ENCODE results near the gene BCCIP. TPM values are rescaled to one million over a fixed set of nuclear protein-coding genes. Genes with fewer than 3 reads are reported as not detected.

Gene BCCIP
- total RNA-seq, 1 donor from 2014 or later, result 127 TPM

DNA sequence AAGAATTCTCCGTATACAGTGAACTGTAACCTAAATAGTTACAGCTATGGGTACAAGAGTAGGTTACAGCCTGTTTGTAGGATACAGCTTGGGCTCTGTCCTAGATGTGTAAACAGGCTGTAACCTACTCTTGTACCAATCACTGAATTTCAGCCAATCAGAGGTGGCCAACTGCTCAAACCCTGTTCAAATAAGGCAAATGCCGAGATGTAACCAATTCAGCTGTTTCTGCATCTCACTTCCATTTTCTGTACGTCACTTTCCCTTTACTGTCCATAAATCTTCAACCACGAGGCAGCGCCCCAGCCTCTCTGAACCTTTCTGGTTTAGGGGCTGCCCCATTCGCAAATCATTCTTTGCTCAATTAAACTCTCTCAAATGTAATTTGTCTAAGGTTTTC is 39.4 kb upstream of the BCCIP start:
- Mint-ChIP-seq H3K4me1 (ENCODE audit: low read depth) (peaks cover 13% of the 10 kb centered on the region), H3K36me3 (ENCODE audit: low read depth) (no peaks in the 10 kb centered on the region), H3K9me3 (no peaks in the 10 kb centered on the region), H3K27me3 (ENCODE audit: insufficient read depth) (no peaks in the 10 kb centered on the region), H3K4me3 (no peak overlapping the region), H3K27ac (no peak overlapping the region)
- no peak for DNase-seq (ENCODE audit: low spot score)
- intact Hi-C loops (cut with micrococcal nuclease), result no loop called here

DNA sequence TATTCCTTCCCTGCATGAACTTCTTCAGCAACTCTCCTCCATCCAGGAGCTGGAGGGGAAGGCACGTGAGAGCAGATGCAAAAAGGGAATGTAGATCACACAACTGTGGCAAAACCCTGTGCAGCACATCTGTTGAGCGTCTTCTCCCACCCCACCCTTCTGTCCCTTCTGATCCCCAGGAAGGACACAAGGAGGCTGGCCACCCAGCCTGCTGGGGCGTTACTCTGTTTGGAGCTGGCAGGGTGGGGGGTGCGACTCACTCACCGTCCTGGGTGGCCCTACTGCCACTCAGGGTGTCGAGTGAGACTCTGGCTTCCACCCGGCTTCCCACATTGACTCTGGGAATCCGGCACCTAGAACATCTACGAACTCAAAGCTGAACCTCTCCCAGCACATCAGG is 37.6 kb upstream of the BCCIP start:
- intact Hi-C loops (cut with micrococcal nuclease), result no loop called here
- H3K4me3 Mint-ChIP-seq, result no peak overlapping the region
- no peaks in the 10 kb centered on the region for H3K27me3 Mint-ChIP-seq (ENCODE audit: insufficient read depth)
- H3K27ac Mint-ChIP-seq, result no peak overlapping the region
- peaks cover 13% of the 10 kb centered on the region for H3K4me1 Mint-ChIP-seq (ENCODE audit: low read depth)
- H3K9me3 Mint-ChIP-seq, result no peaks in the 10 kb centered on the region
- no peak for DNase-seq (ENCODE audit: low spot score)
- H3K36me3 Mint-ChIP-seq (ENCODE audit: low read depth), result no peaks in the 10 kb centered on the region

DNA sequence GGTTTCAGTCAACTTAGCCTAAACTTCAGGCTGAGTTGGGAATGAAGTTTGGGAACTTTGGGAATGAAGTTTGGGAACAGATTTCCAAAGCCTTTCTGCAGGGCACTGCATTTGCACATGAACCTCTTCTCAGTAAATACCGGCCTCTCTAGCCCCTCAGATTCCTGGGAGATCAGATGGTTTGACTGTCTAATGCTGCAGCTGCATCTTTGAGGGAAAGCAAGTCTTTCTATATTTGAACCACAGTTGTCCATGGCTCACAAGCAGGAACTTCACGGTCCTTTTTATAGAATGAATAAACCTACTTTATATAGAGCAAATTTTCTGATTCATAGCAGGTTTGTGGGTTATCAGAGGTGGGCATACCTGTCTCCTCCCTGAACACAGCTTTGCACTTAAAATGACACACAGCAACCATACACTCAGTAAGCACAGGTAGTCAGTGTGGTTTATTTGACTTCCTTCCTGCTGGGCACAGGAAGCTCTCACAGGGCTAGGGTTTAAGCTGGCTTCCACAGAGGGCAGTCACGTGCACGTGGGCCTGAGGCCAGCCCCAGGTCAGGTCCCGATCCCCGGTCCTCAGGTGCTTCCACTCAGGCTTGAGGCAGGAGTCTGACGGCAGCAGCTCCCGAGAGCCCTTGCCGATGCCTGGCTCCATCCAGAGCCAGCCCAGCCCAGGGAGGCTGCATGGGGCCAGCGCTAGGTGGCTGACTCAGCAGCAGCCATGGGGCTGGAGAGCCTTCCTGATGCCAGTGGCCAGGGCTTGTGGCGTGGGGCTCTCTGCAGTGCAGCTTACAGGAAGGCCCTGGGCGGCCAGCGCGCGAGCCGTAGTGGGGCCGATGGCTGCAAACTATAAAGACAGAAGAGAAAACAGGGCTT is 35.0 kb upstream of the BCCIP start:
- Mint-ChIP-seq H3K27me3 (ENCODE audit: insufficient read depth) (no peaks in the 10 kb centered on the region), H3K4me1 (ENCODE audit: low read depth) (peaks cover 13% of the 10 kb centered on the region), H3K36me3 (ENCODE audit: low read depth) (peaks cover 2% of the 10 kb centered on the region), H3K4me3 (no peak overlapping the region), H3K27ac (no peak overlapping the region), H3K9me3 (no peaks in the 10 kb centered on the region)
- intact Hi-C loops (cut with micrococcal nuclease), result no loop called here
- DNase-seq (ENCODE audit: low spot score), result no peak

DNA sequence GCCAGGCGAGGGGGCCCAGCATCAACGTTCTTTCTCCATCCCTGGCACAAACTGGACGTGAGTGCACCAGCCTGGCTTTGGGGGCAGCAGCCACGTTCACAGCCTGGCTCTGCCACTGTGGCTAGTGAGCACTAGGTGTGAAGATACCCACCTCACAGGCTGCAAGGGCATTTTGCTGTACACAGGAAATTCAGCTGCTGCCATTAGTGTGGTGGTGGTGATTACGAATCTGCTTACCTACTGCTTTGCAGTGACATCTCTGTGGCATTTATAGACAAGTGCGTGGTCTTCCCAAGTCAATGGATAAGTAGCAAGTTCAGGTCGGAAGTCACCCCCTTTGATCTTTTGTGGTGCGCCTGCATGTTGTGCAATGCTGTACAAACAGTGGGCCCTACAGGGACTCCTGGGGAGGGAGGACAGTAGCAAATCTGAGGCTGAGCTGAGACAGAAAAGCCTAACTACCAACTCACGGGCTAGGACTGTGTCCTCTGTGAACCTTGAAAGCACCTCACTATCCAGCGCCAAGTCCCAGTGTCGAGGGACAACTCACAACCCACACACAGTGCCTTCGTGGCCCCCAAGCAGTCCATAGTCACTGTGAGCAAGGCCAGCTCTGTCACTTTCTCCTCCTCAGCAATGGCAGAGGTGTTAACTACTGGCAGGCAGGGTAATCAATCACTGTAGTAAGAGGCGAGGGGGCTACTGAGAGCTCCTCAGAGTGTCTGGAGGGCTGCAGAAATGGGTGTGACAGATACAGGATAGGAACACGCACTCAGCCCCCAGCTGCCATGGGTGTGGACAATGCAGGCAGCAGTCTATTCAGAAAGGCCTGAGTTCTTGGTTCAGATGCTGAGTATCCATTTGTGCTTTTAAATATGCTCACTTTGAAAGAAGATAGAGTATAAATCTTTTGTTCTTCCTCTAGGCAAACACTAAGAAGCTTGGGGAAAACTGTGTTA is 30.7 kb upstream of the BCCIP start:
- Mint-ChIP-seq H3K9me3 (no peaks in the 10 kb centered on the region), H3K27ac (no peak overlapping the region), H3K36me3 (ENCODE audit: low read depth) (peaks cover 11% of the 10 kb centered on the region), H3K4me1 (ENCODE audit: low read depth) (peaks cover 12% of the 10 kb centered on the region), H3K27me3 (ENCODE audit: insufficient read depth) (no peaks in the 10 kb centered on the region), H3K4me3 (no peak overlapping the region)
- DNase-seq (ENCODE audit: low spot score), result no peak
- intact Hi-C loops (cut with micrococcal nuclease), result no loop called here

DNA sequence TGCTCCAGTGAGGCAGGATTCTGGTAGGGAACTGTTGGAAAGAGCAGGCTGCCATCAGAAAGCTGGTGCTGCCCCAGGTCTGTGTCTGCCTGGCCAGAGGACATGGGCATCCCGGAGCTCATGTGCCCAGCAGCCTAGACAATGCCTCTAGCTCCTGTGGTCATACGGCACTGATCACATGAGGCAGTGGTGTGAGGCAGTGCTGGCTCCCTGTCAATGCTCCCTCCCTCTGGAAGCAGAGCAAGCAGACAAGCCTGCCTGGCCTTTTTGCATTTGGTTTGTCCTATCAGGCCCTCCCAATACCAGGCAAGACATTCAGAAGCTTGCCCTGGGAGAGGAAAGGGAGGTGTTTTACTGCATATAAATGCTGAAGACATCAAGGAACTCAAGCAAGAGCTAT is 28.2 kb upstream of the BCCIP start:
- no peaks in the 10 kb centered on the region for H3K4me1 Mint-ChIP-seq (ENCODE audit: low read depth)
- no peak overlapping the region for H3K4me3 Mint-ChIP-seq
- H3K9me3 Mint-ChIP-seq, result no peaks in the 10 kb centered on the region
- H3K36me3 Mint-ChIP-seq (ENCODE audit: low read depth), result peaks cover 11% of the 10 kb centered on the region
- DNase-seq (ENCODE audit: low spot score), result no peak
- H3K27ac Mint-ChIP-seq, result no peak overlapping the region
- H3K27me3 Mint-ChIP-seq (ENCODE audit: insufficient read depth), result no peaks in the 10 kb centered on the region
- intact Hi-C loops (cut with micrococcal nuclease), result no loop called here

DNA sequence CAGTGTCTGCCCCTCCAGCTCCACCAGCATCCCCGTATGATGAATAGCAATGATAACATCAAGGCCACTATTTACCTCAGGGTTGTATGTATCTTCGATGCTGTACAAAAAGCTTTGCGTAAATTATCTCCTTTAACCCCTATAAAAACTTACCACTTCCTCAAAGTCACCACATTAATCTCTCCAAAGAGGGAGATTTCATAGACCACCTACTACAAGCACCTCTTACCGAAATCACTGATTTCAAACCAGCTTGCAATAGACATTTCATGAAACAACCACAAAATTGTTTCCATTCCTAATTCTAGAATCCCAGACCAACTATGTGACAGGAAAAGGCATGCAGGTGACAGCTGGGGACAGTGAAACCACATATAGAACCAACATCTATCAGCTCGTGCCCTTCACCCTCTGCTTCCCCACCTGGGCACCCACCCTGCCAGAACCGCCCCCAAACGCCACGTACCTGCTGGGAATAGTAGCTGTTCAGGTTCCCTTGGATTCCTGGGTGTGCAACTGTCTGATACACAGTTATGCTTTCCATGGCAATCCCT is 27.6 kb upstream of the BCCIP start:
- H3K27me3 Mint-ChIP-seq (ENCODE audit: insufficient read depth), result no peaks in the 10 kb centered on the region
- no peak overlapping the region for H3K27ac Mint-ChIP-seq
- H3K36me3 Mint-ChIP-seq (ENCODE audit: low read depth), result peaks cover 11% of the 10 kb centered on the region
- DNase-seq (ENCODE audit: low spot score), result no peak
- H3K9me3 Mint-ChIP-seq, result no peaks in the 10 kb centered on the region
- H3K4me3 Mint-ChIP-seq, result no peak overlapping the region
- intact Hi-C loops (cut with micrococcal nuclease), result no loop called here
- no peaks in the 10 kb centered on the region for H3K4me1 Mint-ChIP-seq (ENCODE audit: low read depth)

DNA sequence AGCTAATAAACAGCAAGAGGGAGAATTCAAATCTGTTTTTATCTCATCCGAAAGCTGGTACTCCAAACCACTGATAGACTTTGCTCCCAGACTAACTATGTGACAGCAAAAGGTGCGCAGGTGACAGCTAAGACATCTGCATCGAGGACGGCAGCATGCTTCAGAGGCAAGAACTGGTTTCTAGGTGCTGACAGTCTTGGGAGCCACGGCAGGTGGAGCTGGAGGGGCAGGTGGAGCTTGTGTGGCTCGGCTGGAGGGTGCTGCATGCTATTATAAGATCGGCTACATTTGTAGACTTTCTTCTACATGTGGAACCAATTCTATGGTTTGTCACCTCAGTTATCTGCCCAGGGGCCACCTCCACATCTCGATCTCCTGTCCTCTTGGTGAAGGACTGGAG is 25.9 kb upstream of the BCCIP start:
- Mint-ChIP-seq H3K4me1 (ENCODE audit: low read depth) (no peaks in the 10 kb centered on the region), H3K9me3 (no peaks in the 10 kb centered on the region), H3K27me3 (ENCODE audit: insufficient read depth) (no peaks in the 10 kb centered on the region), H3K27ac (no peak overlapping the region), H3K4me3 (no peak overlapping the region), H3K36me3 (ENCODE audit: low read depth) (peaks cover 13% of the 10 kb centered on the region)
- DNase-seq (ENCODE audit: low spot score), result no peak
- intact Hi-C loops (cut with micrococcal nuclease), result no loop called here

DNA sequence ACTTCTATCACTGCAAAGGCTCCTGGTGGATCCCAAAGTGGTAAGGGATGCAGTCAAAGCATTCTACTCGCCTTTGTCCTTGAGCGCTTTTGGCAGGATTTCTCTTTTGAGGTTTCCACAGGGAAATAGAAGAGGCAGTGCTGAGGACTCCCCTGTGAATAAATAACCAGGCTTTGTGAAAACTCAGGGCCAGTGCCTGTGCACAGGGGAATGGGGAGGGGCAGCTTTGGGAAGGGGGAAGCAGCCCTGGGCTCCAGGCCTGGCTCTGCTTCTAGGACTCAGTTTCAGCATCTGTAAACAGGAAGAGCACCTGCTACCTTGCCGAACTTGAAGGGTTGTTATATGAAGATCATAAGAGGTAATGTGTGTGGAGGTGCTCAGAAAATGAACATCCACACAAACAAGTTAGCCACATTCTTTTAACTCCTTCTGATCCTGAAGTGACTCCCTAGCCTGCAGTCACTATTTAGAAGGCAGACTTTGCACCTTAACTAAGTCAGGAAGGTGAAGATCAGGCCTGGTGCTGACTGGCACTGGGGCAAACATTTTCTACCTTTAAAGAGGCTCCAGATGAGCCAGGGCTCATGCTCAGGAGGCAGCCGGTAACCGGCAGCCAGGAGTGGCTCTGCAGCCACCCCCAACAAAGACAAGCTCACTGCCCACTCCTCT is 25.2 kb upstream of the BCCIP start:
- H3K27ac Mint-ChIP-seq, result no peak overlapping the region
- peaks cover 13% of the 10 kb centered on the region for H3K36me3 Mint-ChIP-seq (ENCODE audit: low read depth)
- no peak for DNase-seq (ENCODE audit: low spot score)
- intact Hi-C loops (cut with micrococcal nuclease), result no loop called here
- H3K4me3 Mint-ChIP-seq, result no peak overlapping the region
- H3K4me1 Mint-ChIP-seq (ENCODE audit: low read depth), result no peaks in the 10 kb centered on the region
- H3K27me3 Mint-ChIP-seq (ENCODE audit: insufficient read depth), result no peaks in the 10 kb centered on the region
- H3K9me3 Mint-ChIP-seq, result no peaks in the 10 kb centered on the region

DNA sequence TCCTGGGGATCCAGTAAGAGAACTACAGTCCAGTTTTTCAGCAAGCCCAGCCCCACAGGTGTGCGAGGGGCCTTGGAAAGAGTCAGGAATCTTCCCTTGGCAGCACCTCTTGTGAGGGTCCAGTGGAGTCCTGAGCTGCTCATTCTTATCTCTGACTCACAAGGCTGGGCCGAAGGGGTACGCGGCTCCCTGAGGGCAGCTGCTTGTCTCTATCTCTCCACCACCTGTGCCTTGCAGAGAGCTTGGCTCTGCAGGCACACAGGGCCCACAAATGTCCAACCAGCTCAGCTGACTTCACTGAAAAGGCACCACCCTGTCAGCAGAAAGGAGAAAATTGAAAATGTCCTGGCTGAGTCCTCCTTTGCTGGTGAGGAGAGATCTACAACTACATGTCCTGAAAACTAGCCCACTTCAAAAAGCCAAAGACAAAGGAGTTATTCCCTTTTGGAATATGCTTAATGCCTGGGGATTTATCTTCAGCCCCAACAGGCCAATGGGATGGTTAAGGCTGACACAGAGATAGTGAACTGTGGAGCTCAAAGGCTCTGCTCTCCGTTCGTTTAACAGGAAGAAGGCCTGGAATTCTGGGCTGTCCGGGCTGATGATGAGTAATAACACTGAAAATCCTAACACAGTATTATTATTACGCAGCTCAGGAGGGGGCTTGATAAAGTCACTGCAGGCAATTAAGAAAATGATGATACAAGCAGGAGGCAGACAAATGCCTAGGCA is 23.7 kb upstream of the BCCIP start:
- H3K36me3 Mint-ChIP-seq (ENCODE audit: low read depth), result peaks cover 5% of the 10 kb centered on the region
- no peaks in the 10 kb centered on the region for H3K9me3 Mint-ChIP-seq
- no peaks in the 10 kb centered on the region for H3K4me1 Mint-ChIP-seq (ENCODE audit: low read depth)
- intact Hi-C loops (cut with micrococcal nuclease), result no loop called here
- no peaks in the 10 kb centered on the region for H3K27me3 Mint-ChIP-seq (ENCODE audit: insufficient read depth)
- no peak for DNase-seq (ENCODE audit: low spot score)
- H3K4me3 Mint-ChIP-seq, result no peak overlapping the region
- H3K27ac Mint-ChIP-seq, result no peak overlapping the region

DNA sequence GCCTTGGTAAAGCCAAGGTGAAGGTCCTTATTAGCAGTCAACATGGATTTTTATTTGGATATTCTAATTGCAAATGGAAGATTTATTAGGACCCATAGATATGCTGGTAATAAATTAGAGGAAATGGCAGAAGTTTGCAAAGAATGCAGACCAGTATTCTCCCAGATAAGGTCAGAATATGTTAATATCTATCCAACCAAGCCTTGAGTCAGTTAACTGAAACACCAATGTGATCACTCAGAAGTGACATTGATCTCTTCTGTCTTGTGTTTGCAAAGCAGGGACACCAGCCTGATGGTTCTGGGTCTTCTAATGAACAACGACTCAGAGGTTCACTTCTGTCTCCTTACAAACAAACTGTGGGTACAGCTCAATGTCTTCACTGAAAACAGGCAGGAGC is 21.8 kb upstream of the BCCIP start:
- H3K36me3 Mint-ChIP-seq (ENCODE audit: low read depth), result peaks cover 7% of the 10 kb centered on the region
- no peak for DNase-seq (ENCODE audit: low spot score)
- H3K9me3 Mint-ChIP-seq, result no peaks in the 10 kb centered on the region
- H3K27ac Mint-ChIP-seq, result no peak overlapping the region
- no peak overlapping the region for H3K4me3 Mint-ChIP-seq
- intact Hi-C loops (cut with micrococcal nuclease), result no loop called here
- H3K4me1 Mint-ChIP-seq (ENCODE audit: low read depth), result no peaks in the 10 kb centered on the region
- no peaks in the 10 kb centered on the region for H3K27me3 Mint-ChIP-seq (ENCODE audit: insufficient read depth)

DNA sequence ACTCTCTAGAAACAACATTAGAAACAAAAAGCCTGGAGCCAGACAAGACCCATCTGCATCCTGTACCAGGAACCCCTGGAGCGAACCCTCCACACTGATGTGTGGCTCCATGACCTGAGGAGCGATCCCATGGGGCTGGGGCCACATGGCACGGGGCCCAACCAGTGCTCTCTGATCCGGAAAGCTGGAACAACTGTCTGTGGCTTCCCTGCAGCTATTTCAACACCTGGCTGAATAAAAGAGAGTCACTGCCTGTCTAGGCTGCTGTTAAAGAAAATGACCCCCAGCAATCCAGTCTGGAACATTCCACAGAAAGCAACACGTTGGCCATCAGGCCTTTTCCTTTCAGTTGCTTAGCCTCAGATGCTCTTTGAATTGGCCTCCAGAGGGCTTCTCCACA is 21.2 kb upstream of the BCCIP start:
- no peak overlapping the region for H3K4me3 Mint-ChIP-seq
- no peak overlapping the region for H3K27ac Mint-ChIP-seq
- H3K9me3 Mint-ChIP-seq, result no peaks in the 10 kb centered on the region
- intact Hi-C loops (cut with micrococcal nuclease), result no loop called here
- H3K4me1 Mint-ChIP-seq (ENCODE audit: low read depth), result no peaks in the 10 kb centered on the region
- H3K36me3 Mint-ChIP-seq (ENCODE audit: low read depth), result peaks cover 10% of the 10 kb centered on the region
- no peaks in the 10 kb centered on the region for H3K27me3 Mint-ChIP-seq (ENCODE audit: insufficient read depth)
- no peak for DNase-seq (ENCODE audit: low spot score)

DNA sequence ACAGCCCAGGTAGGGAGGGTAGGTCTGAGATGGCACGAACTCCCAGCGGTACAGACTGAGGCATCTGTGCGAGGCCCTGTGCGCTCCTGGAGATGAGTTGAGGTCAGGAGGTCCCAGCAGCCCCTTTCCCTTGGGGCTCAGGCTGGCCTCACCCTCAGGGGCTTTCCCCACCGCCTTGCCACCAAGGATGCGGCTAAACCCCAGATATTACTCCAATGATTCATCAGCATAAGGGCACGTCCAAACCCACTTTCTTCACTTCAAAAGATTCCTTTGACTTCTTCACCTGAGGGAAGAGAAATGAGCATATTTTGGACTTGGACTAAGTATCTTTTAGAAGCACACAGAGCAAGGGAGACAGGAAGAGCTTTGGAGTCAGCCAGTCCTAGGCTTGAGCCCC is 20.6 kb upstream of the BCCIP start:
- Mint-ChIP-seq H3K36me3 (ENCODE audit: low read depth) (peaks cover 16% of the 10 kb centered on the region), H3K27ac (no peak overlapping the region), H3K27me3 (ENCODE audit: insufficient read depth) (no peaks in the 10 kb centered on the region), H3K4me3 (no peak overlapping the region), H3K9me3 (no peaks in the 10 kb centered on the region), H3K4me1 (ENCODE audit: low read depth) (peaks cover 3% of the 10 kb centered on the region)
- intact Hi-C loops (cut with micrococcal nuclease), result no loop called here
- no peak for DNase-seq (ENCODE audit: low spot score)
